SU-DHL-6 (cell line): Measurements from ENCODE around the gene MEIOSIN.

Source experiments
- H2AFZ ChIP-seq: fragments of 200-600 bp; sonication (generic); 2 replicates; pipeline ENCODE4 v1.6.1; 2014; ENCODE audit warnings: low read depth, mild to moderate bottlenecking, moderate library complexity, mixed read lengths, antibody characterized with exemption, low read length; ENCODE audit not compliant: severe bottlenecking
- H3F3A ChIP-seq: fragments of 200-600 bp; shearing (Covaris generic); 2 replicates; pipeline ENCODE4 v1.6.0; 2016; ENCODE audit warnings: antibody characterized with exemption, mild to moderate bottlenecking; ENCODE audit not compliant: insufficient read depth
- H3K27ac ChIP-seq: fragments of 200-600 bp; sonication (generic); 2 replicates; pipeline ENCODE4 v1.5.1; 2016; ENCODE audit warnings: low read depth, mild to moderate bottlenecking, low read length, moderate library complexity, mixed read lengths
- H3K27me3 ChIP-seq: fragments of 200-600 bp; sonication (generic), shearing (Covaris generic); 2 replicates; pipeline ENCODE4 v1.6.0; 2014; ENCODE audit warnings: mild to moderate bottlenecking, low read length
- H3K36me3 ChIP-seq: fragments of 200-600 bp; sonication (generic); 2 replicates; pipeline ENCODE4 v1.6.1; 2014; ENCODE audit warnings: mild to moderate bottlenecking, low read length, mixed read lengths
- H3K4me2 ChIP-seq: fragments of 300-600, 200-600 bp; shearing (Covaris generic), sonication (generic); 2 replicates; pipeline ENCODE4 v1.6.0; 2014; ENCODE audit warnings: low read length, low read depth, mild to moderate bottlenecking; ENCODE audit not compliant: poor library complexity, severe bottlenecking
- H3K4me3 ChIP-seq: fragments of 200-600 bp; sonication (generic); 2 replicates; pipeline ENCODE4 v1.5.1; 2014; ENCODE audit warnings: antibody characterized with exemption, low read length, mild to moderate bottlenecking, mixed read lengths; ENCODE audit not compliant: insufficient read depth, poor library complexity, severe bottlenecking
- H3K79me2 ChIP-seq: fragments of 200-600 bp; sonication (generic); 2 replicates; pipeline ENCODE4 v1.6.1; 2014; ENCODE audit warnings: mild to moderate bottlenecking, low read length, moderate library complexity; ENCODE audit not compliant: insufficient read depth
- H3K9ac ChIP-seq: fragments of 200-600 bp; sonication (generic); 2 replicates; pipeline ENCODE4 v1.7.0; 2014; ENCODE audit warnings: mild to moderate bottlenecking, low read length
- H3K9me2 ChIP-seq: fragments of 200-600 bp; sonication (generic); replicated peaks from 2 replicates; pipeline ENCODE4 v1.6.1; 2014; ENCODE audit warnings: low read length; ENCODE audit not compliant: insufficient read depth
- H3K9me3 ChIP-seq: fragments of 200-600 bp; sonication (generic); 2 replicates; pipeline ENCODE4 v1.6.1; 2014; ENCODE audit warnings: low read length, mixed read lengths; ENCODE audit not compliant: insufficient read depth
- H4K20me1 ChIP-seq: fragments of 200-600 bp; sonication (generic); 2 replicates; pipeline ENCODE4 v1.6.1; 2014; ENCODE audit warnings: low read depth, mild to moderate bottlenecking, antibody characterized with exemption, low read length, moderate library complexity, mixed read lengths
- CTCF ChIP-seq: fragments of 200-600 bp; sonication (generic); IDR thresholded peaks from one replicate; pipeline ENCODE4 v1.5.1; 2017; ENCODE audit warnings: antibody characterized with exemption, mild to moderate bottlenecking, low read length, moderate library complexity; ENCODE audit not compliant: insufficient read depth, poor library complexity, severe bottlenecking
- EZH2phosphoT487 ChIP-seq: fragments of 200-600 bp; sonication (generic), shearing (Covaris generic); conservative IDR thresholded peaks from 2 replicates; pipeline ENCODE4 v1.6.1; 2018; ENCODE audit warnings: mild to moderate bottlenecking, antibody characterized with exemption, low read length, moderate library complexity, mixed read lengths

MEIOSIN gene

DNA sequence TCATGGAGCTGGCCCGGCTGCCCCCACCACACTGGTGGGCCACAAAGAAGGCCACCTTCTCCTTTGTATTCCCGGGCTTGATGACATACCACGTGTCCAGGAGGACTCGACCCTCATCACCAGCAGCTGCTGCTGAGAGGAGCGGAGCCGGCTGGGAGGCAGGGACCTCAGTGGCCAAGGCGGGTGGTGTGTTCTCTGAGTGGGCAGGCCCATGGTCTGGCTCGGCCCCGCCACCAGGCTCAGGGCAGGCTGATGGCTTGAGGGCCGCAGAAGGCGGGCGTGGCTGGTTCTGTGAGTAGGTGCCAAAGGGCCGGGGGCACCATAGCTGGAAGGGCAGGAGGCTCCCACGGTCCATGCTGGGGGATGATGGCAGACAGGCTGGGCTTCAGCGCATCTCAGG is 20.1 kb upstream of the MEIOSIN start:
- Histone ChIP-seq H3K36me3 (no peaks in the 10 kb centered on the region), H3K9ac (no peak overlapping the region), H3K4me3 (no peak overlapping the region), H3K9me3 (no peaks in the 10 kb centered on the region), H3K27me3 (no peaks in the 10 kb centered on the region), H2AFZ (no peak overlapping the region), H3K9me2 (no peaks in the 10 kb centered on the region), H3K27ac (no peak overlapping the region), H3F3A (peaks cover 21% of the 10 kb centered on the region; the same call in 1 of the 2 replicates), H4K20me1 (no peaks in the 10 kb centered on the region), H3K4me2 (no peak overlapping the region), H3K79me2 (peaks cover 52% of the 10 kb centered on the region)
- TF ChIP-seq EZH2phosphoT487: no peak
- no peak for TF ChIP-seq CTCF

GRCh38 chr19:45715139-45715538 is 18.1 kb upstream of the MEIOSIN start:
- H3K4me3 ChIP-seq: no peak overlapping the region
- no peak overlapping the region for H3K4me2 ChIP-seq
- no peak for TF ChIP-seq CTCF
- no peak for TF ChIP-seq EZH2phosphoT487
- peaks cover 18% of the 10 kb centered on the region for H3F3A ChIP-seq
- no peak overlapping the region for H2AFZ ChIP-seq
- H3K9ac ChIP-seq: no peak overlapping the region
- no peaks in the 10 kb centered on the region for H3K9me3 ChIP-seq
- H3K27ac ChIP-seq: no peak overlapping the region
- no peaks in the 10 kb centered on the region for H3K27me3 ChIP-seq
- no peaks in the 10 kb centered on the region for H3K9me2 ChIP-seq
- H3K79me2 ChIP-seq: peaks cover 58% of the 10 kb centered on the region
- no peaks in the 10 kb centered on the region for H4K20me1 ChIP-seq
- H3K36me3 ChIP-seq: no peaks in the 10 kb centered on the region

DNA sequence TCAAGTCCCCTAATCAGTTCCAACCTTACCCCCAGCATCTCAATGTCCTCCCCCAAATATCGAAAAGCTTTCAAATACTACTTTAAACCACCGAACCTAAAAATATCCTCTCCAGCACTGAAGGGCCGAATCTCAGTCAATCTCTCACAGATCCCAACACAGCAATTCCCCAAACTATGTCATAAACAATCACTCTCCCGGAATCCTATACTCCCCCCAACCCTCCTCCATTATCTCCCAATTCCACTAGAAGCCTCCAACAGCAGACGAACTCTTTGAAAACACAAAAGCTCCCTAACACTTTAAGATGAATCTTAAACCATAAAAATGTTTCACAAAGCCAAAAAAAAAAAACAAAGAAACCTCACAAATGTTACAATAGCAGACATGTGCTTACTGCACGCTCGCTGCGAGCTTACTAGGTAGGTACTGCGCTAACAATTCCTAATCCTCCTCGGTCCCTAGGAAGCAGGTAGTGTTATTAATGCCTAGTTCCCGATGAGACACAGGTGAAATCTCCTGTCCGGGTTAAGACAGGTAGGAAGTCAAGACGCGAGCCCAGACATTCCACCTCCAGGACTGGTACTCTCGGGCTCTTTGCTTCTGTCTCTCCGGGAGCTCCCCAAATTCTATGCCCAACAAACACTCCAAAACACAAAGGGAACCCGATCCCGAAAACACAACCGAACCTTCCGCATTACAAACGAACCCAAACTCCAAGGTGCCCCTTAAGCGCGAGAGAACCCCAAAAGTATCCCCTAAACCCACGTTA is 16.7 kb upstream of the MEIOSIN start:
- H2AFZ ChIP-seq: peak overlapping the region; percentile 38
- TF ChIP-seq CTCF: no peak
- no peak for TF ChIP-seq EZH2phosphoT487
- H3K36me3 ChIP-seq: no peaks in the 10 kb centered on the region

More for the DNA sequence above, 16.7 kb upstream of the MEIOSIN start:
- peaks cover 11% of the 10 kb centered on the region for H3F3A ChIP-seq
- H3K9me2 ChIP-seq: no peaks in the 10 kb centered on the region
- H3K27me3 ChIP-seq: no peaks in the 10 kb centered on the region
- H3K9me3 ChIP-seq: no peaks in the 10 kb centered on the region
- peak overlapping the region; percentile 80 for H3K4me3 ChIP-seq
- H3K4me2 ChIP-seq: peak overlapping the region; percentile 95
- H3K27ac ChIP-seq: peak overlapping the region; percentile 73
- H3K79me2 ChIP-seq: peaks cover 51% of the 10 kb centered on the region
- peak overlapping the region; percentile 89 for H3K9ac ChIP-seq
- H4K20me1 ChIP-seq: no peaks in the 10 kb centered on the region
